HepG2 (cell line): ENCODE measurements around the gene FNBP1L. TPM values are rescaled to one million over a fixed set of nuclear protein-coding genes. Genes with fewer than 3 reads are reported as not detected.

Source experiments
- ATAC-seq: fragments of 200-7000 bp; cut with Tn5 transposase; 3 replicates; pipeline ENCODE4 v1.9.1; 2020; ENCODE audit warnings: mild to moderate bottlenecking, moderate library complexity
- BruUV-seq: library from RNA; stranded (reverse); fragments of 400-500 nt; replicated peaks from 2 replicates; lab custom pipeline; 2021; lab: Mats Ljungman, UMichigan
- CTCF ChIA-PET: fragments of 300-600 bp; formaldehyde crosslinking; extraction: SDS; loops from one replicate; lab custom pipeline; 2021; ENCODE audit warnings: low total read pairs, inconsistent platforms, low intra/inter-chr PET ratio; lab: Yijun Ruan, JAX
- POLR2A ChIA-PET: fragments of 350-600 bp; sonication (Branson Sonifier 250); formaldehyde crosslinking; loops from one replicate; lab custom pipeline; 2020; ENCODE audit warnings: antibody characterized with exemption, inconsistent platforms; lab: Yijun Ruan, JAX
- DNase-seq: peaks from one replicate; pipeline ENCODE4 v3.0.0-alpha.2; 2015; ENCODE audit warnings: low spot score
- FAIRE-seq: peaks from 3 replicates; lab custom pipeline; 2011; peaks lifted over from hg19 to GRCh38; lab: Jason Lieb, UNC
- H2AFZ ChIP-seq: one replicate; pipeline ENCODE4 v1.6.1; 2011; ENCODE audit warnings: low read length, inconsistent platforms
- H3K27ac ChIP-seq: fragments of 300-600 bp; 3 replicates; pipeline ENCODE4 v1.8.0; 2011; ENCODE audit warnings: mixed run types, mild to moderate bottlenecking, mixed read lengths, low read length, inconsistent platforms; ENCODE audit not compliant: insufficient read depth; ENCODE audit errors: extremely low read length
- H3K27me3 ChIP-seq, 2 experiments: fragments of 200-600 bp in 1 of 2; 2 replicates in 1 of 2; 3 replicates in 1 of 2; pipeline versions ENCODE4 v1.6.0 to v1.8.0; 2011; ENCODE audit warnings: low read length in 2 of 2, mild to moderate bottlenecking in 2 of 2, moderate library complexity in 2 of 2, inconsistent platforms in 1 of 2; ENCODE audit not compliant: insufficient read depth in 2 of 2, control insufficient read depth in 1 of 2
- H3K36me3 ChIP-seq, 2 experiments: fragments of 200-600 bp in 1 of 2; replicated peaks in 1 of 2; 2 replicates in 1 of 2; 3 replicates in 1 of 2; pipeline versions ENCODE4 v1.5.1 to v1.8.0; 2011; ENCODE audit warnings: low read length in 2 of 2, inconsistent platforms in 1 of 2; ENCODE audit not compliant: insufficient read depth in 2 of 2, control insufficient read depth in 1 of 2
- H3K4me1 ChIP-seq: 2 replicates; pipeline ENCODE4 v1.5.1; 2012; ENCODE audit warnings: low read length, inconsistent platforms; ENCODE audit not compliant: insufficient read depth
- H3K4me2 ChIP-seq: 2 replicates; pipeline ENCODE4 v1.6.0; 2011; ENCODE audit warnings: low read depth, low read length, inconsistent platforms
- H3K4me3 ChIP-seq, 3 experiments: fragments of 200-600 bp in 1 of 3; sonication (generic), shearing (Covaris generic) in 1 of 3; replicated peaks in 1 of 3; 2 replicates each; pipeline ENCODE4 v1.5.1; 2011 to 2016; ENCODE audit warnings: low read length in 3 of 3, inconsistent platforms in 2 of 3, low read depth in 2 of 3, mild to moderate bottlenecking in 2 of 3, control low read depth in 1 of 3, mixed read lengths in 1 of 3; ENCODE audit not compliant: insufficient read depth in 1 of 3
- H3K79me2 ChIP-seq: one replicate; pipeline ENCODE4 v1.6.1; 2011; ENCODE audit warnings: low read length, inconsistent platforms; ENCODE audit not compliant: insufficient read depth
- H3K9ac ChIP-seq: 2 replicates; pipeline ENCODE4 v1.6.0; 2011; ENCODE audit warnings: mild to moderate bottlenecking, low read depth, low read length, inconsistent platforms; ENCODE audit not compliant: insufficient read depth
- H3K9me3 ChIP-seq: 2 replicates; pipeline ENCODE4 v1.5.1; 2012; ENCODE audit warnings: mild to moderate bottlenecking, low read length
- H4K20me1 ChIP-seq: 2 replicates; pipeline ENCODE4 v1.6.0; 2011; ENCODE audit warnings: inconsistent platforms, mild to moderate bottlenecking, low read length, moderate library complexity; ENCODE audit not compliant: insufficient read depth
- WGBS: methylation state at CpG from one replicate; pipeline ENCODE4 v1.1.6; 2017; ENCODE audit warnings: low lambda C conversion rate; 5-methylcytosine and 5-hydroxymethylcytosine counted together
- in situ Hi-C: cut with HindIII; loops from 2 replicates; pipeline ENCODE4 v1.10.0; 2017; ENCODE audit warnings: low pct_unique_long_range_greater_than_20kb; ENCODE audit not compliant: extremely low pct_ligation_motif_present
- intact Hi-C: fragments of 100-400 bp; cut with micrococcal nuclease; formaldehyde crosslinking; loops from one replicate; pipeline ENCODE4 v1.10.0; 2022; ENCODE audit not compliant: unreplicated experiment
- polyA plus RNA-seq, 8 experiments: library from polyadenylated mRNA; depleted of rRNA in 3 of 8; stranded (reverse) in 7 of 8; unstranded in 1 of 8; fragments of >200 nt; fragmentation: Illumina TruSeq in 4 of 8; extraction: Trizol in 4 of 8; gene quantifications; 2 replicates each; pipeline versions ENCODE4 v1.2.1 to v1.2.3, GENCODE V29; 2011 to 2016; ENCODE audit warnings: low read depth in 4 of 8, missing spikeins in 1 of 8, mixed read lengths in 1 of 8; ENCODE audit not compliant: insufficient read depth in 1 of 8
- total RNA-seq, 5 experiments: library from RNA; depleted of rRNA; stranded (reverse); fragments of >200 nt; fragmentation: Illumina TruSeq; extraction: Trizol; gene quantifications; 2 replicates each; pipeline ENCODE4 v1.2.3, GENCODE V29; 2016; ENCODE audit warnings: low read depth in 1 of 5
- TF ChIP-seq, protein P1 (sequence below): sonication (generic); formaldehyde crosslinking; IDR thresholded peaks from 2 replicates; pipeline ENCODE4 v1.4.0; 2020; ENCODE audit warnings: mild to moderate bottlenecking, missing genetic modification reagents, borderline replicate concordance
- TF ChIP-seq, protein P2 (sequence below): sonication (generic); formaldehyde crosslinking; conservative IDR thresholded peaks from 2 replicates; pipeline ENCODE4 v1.4.0; 2020; ENCODE audit warnings: missing genetic modification reagents
- TF ChIP-seq, protein P3 (sequence below), 2 experiments: sonication (generic) in 1 of 2; formaldehyde crosslinking in 1 of 2; IDR thresholded peaks; 2 replicates each; pipeline versions ENCODE4 v1.4.0 to v1.6.1; 2016 to 2020; ENCODE audit warnings: borderline replicate concordance in 1 of 2, low read depth in 1 of 2, mild to moderate bottlenecking in 1 of 2, missing genetic modification reagents in 1 of 2
- TF ChIP-seq, protein P4 (sequence below): sonication (generic); formaldehyde crosslinking; IDR thresholded peaks from 2 replicates; pipeline ENCODE4 v1.4.0; 2020; ENCODE audit warnings: mild to moderate bottlenecking, missing genetic modification reagents, borderline replicate concordance
- TF ChIP-seq, protein P5 (sequence below): IDR thresholded peaks from 2 replicates; pipeline ENCODE4 v1.4.0; 2020; ENCODE audit warnings: mild to moderate bottlenecking, missing genetic modification reagents

The FNBP1L gene
- total and polyA plus RNA-seq, 2 of the 13 experiments (the other 11 are each of a cell fraction or from before 2014, with no cell fraction given): 24.1 to 27.1 TPM

DNA sequence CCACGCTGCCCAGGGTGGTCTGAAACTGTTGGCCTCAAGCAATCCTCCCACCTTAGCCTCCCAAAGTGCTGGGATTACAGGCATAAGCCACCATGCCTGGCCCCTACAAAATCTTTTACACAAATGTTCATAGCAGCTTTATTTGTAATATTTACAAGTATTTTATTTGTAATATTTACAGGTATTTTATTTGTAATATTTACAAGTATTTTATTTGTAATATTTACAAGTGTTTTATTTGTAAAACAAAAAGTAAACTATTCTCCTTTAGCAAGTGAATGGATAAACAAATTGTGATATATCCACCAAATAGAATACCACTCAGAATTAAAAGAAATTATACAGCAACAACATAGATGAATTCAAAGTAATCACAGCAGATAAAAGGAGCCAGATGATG lies 11.4 kb upstream of the FNBP1L start:
- ChIA-PET CTCF (no interaction called here), POLR2A (no interaction called here)
- no peak overlapping the region for H2AFZ ChIP-seq
- no peak overlapping the region for H3K4me2 ChIP-seq
- no peaks in the 10 kb centered on the region for H3K9me3 ChIP-seq
- intact Hi-C loops (loop anchor here (5.0 kb wide), 1 partner anchor 134 kb away; no protein-coding TSS in a partner anchor), in situ Hi-C loops (loop anchor here (10.0 kb wide), 1 partner anchor 388 kb away; no protein-coding TSS in a partner anchor)
- no peak overlapping the region for H3K4me3 ChIP-seq
- H3K27ac ChIP-seq: no peak overlapping the region
- no peak for DNase-seq
- no peaks in the 10 kb centered on the region; a peak in 1 of 5 replicates for H3K27me3 ChIP-seq
- ATAC-seq: no peak
- no peak for FAIRE-seq
- WGBS: 0% methylated on average over 1 of the region's 1 CpG
- H3K9ac ChIP-seq: no peak overlapping the region
- BruUV-seq: no TSS peak
- H3K4me1 ChIP-seq: peaks cover 20% of the 10 kb centered on the region
- no peaks in the 10 kb centered on the region for H3K36me3 ChIP-seq
- no peaks in the 10 kb centered on the region for H4K20me1 ChIP-seq
- H3K79me2 ChIP-seq: no peaks in the 10 kb centered on the region
- TF ChIP-seq, protein P1, sequence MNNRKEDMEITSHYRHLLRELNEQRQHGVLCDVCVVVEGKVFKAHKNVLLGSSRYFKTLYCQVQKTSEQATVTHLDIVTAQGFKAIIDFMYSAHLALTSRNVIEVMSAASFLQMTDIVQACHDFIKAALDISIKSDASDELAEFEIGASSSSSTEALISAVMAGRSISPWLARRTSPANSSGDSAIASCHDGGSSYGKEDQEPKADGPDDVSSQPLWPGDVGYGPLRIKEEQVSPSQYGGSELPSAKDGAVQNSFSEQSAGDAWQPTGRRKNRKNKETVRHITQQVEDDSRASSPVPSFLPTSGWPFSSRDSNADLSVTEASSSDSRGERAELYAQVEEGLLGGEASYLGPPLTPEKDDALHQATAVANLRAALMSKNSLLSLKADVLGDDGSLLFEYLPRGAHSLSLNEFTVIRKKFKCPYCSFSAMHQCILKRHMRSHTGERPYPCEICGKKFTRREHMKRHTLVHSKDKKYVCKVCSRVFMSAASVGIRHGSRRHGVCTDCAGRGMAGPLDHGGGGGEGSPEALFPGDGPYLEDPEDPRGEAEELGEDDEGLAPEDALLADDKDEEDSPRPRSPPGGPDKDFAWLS (CRISPR knock-in tag): no peak
- TF ChIP-seq, protein P2, sequence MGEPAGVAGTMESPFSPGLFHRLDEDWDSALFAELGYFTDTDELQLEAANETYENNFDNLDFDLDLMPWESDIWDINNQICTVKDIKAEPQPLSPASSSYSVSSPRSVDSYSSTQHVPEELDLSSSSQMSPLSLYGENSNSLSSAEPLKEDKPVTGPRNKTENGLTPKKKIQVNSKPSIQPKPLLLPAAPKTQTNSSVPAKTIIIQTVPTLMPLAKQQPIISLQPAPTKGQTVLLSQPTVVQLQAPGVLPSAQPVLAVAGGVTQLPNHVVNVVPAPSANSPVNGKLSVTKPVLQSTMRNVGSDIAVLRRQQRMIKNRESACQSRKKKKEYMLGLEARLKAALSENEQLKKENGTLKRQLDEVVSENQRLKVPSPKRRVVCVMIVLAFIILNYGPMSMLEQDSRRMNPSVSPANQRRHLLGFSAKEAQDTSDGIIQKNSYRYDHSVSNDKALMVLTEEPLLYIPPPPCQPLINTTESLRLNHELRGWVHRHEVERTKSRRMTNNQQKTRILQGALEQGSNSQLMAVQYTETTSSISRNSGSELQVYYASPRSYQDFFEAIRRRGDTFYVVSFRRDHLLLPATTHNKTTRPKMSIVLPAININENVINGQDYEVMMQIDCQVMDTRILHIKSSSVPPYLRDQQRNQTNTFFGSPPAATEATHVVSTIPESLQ (CRISPR knock-in tag): no peak
- TF ChIP-seq, protein P3, sequence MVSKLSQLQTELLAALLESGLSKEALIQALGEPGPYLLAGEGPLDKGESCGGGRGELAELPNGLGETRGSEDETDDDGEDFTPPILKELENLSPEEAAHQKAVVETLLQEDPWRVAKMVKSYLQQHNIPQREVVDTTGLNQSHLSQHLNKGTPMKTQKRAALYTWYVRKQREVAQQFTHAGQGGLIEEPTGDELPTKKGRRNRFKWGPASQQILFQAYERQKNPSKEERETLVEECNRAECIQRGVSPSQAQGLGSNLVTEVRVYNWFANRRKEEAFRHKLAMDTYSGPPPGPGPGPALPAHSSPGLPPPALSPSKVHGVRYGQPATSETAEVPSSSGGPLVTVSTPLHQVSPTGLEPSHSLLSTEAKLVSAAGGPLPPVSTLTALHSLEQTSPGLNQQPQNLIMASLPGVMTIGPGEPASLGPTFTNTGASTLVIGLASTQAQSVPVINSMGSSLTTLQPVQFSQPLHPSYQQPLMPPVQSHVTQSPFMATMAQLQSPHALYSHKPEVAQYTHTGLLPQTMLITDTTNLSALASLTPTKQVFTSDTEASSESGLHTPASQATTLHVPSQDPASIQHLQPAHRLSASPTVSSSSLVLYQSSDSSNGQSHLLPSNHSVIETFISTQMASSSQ (IDR thresholded peaks at IDR 0.05; ENCODE audit: low read depth): no peak
- TF ChIP-seq, protein P3 (CRISPR knock-in tag; IDR thresholded peaks at IDR 0.05; ENCODE audit: borderline replicate concordance): no peak
- TF ChIP-seq, protein P4, sequence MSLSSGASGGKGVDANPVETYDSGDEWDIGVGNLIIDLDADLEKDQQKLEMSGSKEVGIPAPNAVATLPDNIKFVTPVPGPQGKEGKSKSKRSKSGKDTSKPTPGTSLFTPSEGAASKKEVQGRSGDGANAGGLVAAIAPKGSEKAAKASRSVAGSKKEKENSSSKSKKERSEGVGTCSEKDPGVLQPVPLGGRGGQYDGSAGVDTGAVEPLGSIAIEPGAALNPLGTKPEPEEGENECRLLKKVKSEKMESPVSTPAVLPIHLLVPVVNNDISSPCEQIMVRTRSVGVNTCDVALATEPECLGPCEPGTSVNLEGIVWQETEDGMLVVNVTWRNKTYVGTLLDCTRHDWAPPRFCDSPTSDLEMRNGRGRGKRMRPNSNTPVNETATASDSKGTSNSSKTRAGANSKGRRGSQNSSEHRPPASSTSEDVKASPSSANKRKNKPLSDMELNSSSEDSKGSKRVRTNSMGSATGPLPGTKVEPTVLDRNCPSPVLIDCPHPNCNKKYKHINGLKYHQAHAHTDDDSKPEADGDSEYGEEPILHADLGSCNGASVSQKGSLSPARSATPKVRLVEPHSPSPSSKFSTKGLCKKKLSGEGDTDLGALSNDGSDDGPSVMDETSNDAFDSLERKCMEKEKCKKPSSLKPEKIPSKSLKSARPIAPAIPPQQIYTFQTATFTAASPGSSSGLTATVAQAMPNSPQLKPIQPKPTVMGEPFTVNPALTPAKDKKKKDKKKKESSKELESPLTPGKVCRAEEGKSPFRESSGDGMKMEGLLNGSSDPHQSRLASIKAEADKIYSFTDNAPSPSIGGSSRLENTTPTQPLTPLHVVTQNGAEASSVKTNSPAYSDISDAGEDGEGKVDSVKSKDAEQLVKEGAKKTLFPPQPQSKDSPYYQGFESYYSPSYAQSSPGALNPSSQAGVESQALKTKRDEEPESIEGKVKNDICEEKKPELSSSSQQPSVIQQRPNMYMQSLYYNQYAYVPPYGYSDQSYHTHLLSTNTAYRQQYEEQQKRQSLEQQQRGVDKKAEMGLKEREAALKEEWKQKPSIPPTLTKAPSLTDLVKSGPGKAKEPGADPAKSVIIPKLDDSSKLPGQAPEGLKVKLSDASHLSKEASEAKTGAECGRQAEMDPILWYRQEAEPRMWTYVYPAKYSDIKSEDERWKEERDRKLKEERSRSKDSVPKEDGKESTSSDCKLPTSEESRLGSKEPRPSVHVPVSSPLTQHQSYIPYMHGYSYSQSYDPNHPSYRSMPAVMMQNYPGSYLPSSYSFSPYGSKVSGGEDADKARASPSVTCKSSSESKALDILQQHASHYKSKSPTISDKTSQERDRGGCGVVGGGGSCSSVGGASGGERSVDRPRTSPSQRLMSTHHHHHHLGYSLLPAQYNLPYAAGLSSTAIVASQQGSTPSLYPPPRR: no peak
- TF ChIP-seq, protein P5, sequence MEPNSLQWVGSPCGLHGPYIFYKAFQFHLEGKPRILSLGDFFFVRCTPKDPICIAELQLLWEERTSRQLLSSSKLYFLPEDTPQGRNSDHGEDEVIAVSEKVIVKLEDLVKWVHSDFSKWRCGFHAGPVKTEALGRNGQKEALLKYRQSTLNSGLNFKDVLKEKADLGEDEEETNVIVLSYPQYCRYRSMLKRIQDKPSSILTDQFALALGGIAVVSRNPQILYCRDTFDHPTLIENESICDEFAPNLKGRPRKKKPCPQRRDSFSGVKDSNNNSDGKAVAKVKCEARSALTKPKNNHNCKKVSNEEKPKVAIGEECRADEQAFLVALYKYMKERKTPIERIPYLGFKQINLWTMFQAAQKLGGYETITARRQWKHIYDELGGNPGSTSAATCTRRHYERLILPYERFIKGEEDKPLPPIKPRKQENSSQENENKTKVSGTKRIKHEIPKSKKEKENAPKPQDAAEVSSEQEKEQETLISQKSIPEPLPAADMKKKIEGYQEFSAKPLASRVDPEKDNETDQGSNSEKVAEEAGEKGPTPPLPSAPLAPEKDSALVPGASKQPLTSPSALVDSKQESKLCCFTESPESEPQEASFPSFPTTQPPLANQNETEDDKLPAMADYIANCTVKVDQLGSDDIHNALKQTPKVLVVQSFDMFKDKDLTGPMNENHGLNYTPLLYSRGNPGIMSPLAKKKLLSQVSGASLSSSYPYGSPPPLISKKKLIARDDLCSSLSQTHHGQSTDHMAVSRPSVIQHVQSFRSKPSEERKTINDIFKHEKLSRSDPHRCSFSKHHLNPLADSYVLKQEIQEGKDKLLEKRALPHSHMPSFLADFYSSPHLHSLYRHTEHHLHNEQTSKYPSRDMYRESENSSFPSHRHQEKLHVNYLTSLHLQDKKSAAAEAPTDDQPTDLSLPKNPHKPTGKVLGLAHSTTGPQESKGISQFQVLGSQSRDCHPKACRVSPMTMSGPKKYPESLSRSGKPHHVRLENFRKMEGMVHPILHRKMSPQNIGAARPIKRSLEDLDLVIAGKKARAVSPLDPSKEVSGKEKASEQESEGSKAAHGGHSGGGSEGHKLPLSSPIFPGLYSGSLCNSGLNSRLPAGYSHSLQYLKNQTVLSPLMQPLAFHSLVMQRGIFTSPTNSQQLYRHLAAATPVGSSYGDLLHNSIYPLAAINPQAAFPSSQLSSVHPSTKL (CRISPR knock-in tag): no peak
